ENCODE results near the gene DLK1.

DNA sequence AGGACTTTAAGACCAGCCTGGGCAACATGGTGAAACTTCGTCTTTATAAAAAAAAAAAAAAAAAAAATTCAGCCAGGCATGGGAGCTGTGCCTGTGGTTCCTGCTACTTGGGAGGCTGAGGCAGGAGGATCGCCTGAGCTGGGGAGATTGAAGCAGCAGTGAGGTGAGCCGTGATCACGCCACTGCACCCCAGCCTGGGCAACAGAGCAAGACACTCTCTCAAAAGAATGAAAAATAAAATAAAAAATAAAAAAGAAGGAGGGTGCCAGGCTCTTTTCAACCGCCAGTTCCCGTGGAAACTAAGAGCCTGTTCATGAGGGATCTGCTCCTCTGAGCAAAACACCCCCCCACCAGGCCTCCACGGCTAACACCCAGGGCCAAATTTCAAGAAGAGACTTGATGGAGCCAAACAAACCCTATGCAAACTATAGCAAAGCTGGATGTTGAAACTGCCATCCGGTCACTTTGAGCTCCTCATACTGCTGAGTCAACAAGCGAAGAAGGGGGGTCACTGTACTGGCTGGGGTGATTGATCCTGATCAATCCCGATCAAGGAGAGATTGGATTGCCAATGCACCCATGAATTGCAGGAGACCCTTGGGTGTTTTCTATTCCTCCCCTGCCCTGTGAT is 23.4 kb downstream of the DLK1 start:
- no peak for TF ChIP-seq ZFX (IDR thresholded peaks at IDR 0.05)
- TF ChIP-seq, protein P1, sequence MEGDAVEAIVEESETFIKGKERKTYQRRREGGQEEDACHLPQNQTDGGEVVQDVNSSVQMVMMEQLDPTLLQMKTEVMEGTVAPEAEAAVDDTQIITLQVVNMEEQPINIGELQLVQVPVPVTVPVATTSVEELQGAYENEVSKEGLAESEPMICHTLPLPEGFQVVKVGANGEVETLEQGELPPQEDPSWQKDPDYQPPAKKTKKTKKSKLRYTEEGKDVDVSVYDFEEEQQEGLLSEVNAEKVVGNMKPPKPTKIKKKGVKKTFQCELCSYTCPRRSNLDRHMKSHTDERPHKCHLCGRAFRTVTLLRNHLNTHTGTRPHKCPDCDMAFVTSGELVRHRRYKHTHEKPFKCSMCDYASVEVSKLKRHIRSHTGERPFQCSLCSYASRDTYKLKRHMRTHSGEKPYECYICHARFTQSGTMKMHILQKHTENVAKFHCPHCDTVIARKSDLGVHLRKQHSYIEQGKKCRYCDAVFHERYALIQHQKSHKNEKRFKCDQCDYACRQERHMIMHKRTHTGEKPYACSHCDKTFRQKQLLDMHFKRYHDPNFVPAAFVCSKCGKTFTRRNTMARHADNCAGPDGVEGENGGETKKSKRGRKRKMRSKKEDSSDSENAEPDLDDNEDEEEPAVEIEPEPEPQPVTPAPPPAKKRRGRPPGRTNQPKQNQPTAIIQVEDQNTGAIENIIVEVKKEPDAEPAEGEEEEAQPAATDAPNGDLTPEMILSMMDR (conservative IDR thresholded peaks at IDR 0.05) = no peak
